Testis (tissue), 2 donors: Measurements from ENCODE around the gene CD96.

ENCODE experiments used
- CTCF ChIP-seq, 3 experiments: fragments of 450-650 bp in 2 of 3; fragments of 200-600 bp in 1 of 3; sonication (generic) in 1 of 3; IDR thresholded peaks; one replicate each; pipeline ENCODE4 v1.5.1; 2016 to 2019; ENCODE audit warnings: antibody characterized with exemption in 3 of 3, mild to moderate bottlenecking in 2 of 3, moderate library complexity in 1 of 3
- POLR2A ChIP-seq: fragments of 450-650 bp; IDR thresholded peaks from one replicate; pipeline ENCODE4 v1.6.1; 2017; ENCODE audit warnings: antibody characterized with exemption, mild to moderate bottlenecking, moderate library complexity

GRCh38 chr3:111568911-111569310, 26.9 kb downstream of the CD96 start:
- no peak for TF ChIP-seq CTCF (IDR thresholded peaks at IDR 0.05)
- no peak for TF ChIP-seq POLR2A
